ENCODE results near the gene ARHGEF38. TPM values are rescaled to one million over a fixed set of nuclear protein-coding genes. Genes with fewer than 3 reads are reported as not detected.

The ARHGEF38 gene
- total RNA-seq, 3 donors from 2014 or later, result 56.9 to 62.9 TPM; not detected in 1

GRCh38 chr4:105544520-105545286 lies 7.7 kb upstream of the ARHGEF38 start:
- Histone ChIP-seq H3K27ac (no peak overlapping the region), H3K4me1 (no peaks in the 10 kb centered on the region), H3K36me3 (no peaks in the 10 kb centered on the region), H3K9me3 (no peaks in the 10 kb centered on the region), H3K27me3 (no peaks in the 10 kb centered on the region), H3K4me3 (no peak overlapping the region)
- no peak for DNase-seq (ENCODE audit: low spot score in 2 of 2)
- intact Hi-C loops (cut with DNase I; ENCODE audit: low total_unique reads), result no loop called here
- no peak for TF ChIP-seq POLR2AphosphoS5 (IDR thresholded peaks at IDR 0.05)
- TF ChIP-seq POLR2A (IDR thresholded peaks at IDR 0.05), result no peak
- TF ChIP-seq CTCF (IDR thresholded peaks at IDR 0.05), result no peak

GRCh38 chr4:105546086-105546485 lies 6.3 kb upstream of the ARHGEF38 start:
- TF ChIP-seq POLR2AphosphoS5 (IDR thresholded peaks at IDR 0.05) (no peak), CTCF (IDR thresholded peaks at IDR 0.05) (no peak), POLR2A (IDR thresholded peaks at IDR 0.05) (no peak)
- no peaks in the 10 kb centered on the region for H3K9me3 ChIP-seq
- H3K27ac ChIP-seq, result peak overlapping the region; percentile 23 to 70
- no peaks in the 10 kb centered on the region for H3K27me3 ChIP-seq
- DNase-seq (ENCODE audit: low spot score in 2 of 2), result no peak
- H3K36me3 ChIP-seq, result no peaks in the 10 kb centered on the region
- no peak overlapping the region for H3K4me3 ChIP-seq
- H3K4me1 ChIP-seq, result no peaks in the 10 kb centered on the region
- intact Hi-C loops (cut with DNase I; ENCODE audit: low total_unique reads), result no loop called here

DNA sequence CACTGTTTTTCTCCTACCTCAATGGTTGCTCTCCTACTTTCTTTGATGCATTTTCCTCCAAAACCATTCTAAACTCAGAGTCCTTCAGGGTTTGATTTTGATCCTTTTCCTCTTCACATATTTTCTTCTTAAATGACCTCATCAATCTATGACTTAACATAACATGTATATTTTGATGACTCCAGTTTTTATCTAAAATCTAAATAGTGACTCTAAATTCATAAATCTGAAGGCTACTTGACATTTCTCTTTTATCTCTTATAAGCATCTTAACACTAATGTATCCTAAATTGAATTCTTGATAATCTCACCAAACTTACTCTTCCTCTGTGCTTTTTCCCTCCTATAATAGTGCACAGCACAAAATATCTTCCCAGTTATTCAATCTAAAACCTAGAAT lies 4.7 kb upstream of the ARHGEF38 start:
- intact Hi-C loops (cut with DNase I; ENCODE audit: low total_unique reads), result no loop called here
- H3K9me3 ChIP-seq, result no peaks in the 10 kb centered on the region
- no peak overlapping the region for H3K4me3 ChIP-seq
- H3K36me3 ChIP-seq, result no peaks in the 10 kb centered on the region
- H3K27ac ChIP-seq, result no peak overlapping the region
- no peaks in the 10 kb centered on the region for H3K27me3 ChIP-seq
- DNase-seq (ENCODE audit: low spot score in 2 of 2), result no peak
- H3K4me1 ChIP-seq, result no peaks in the 10 kb centered on the region
- TF ChIP-seq POLR2AphosphoS5 (IDR thresholded peaks at IDR 0.05) (no peak), CTCF (IDR thresholded peaks at IDR 0.05) (no peak)

DNA sequence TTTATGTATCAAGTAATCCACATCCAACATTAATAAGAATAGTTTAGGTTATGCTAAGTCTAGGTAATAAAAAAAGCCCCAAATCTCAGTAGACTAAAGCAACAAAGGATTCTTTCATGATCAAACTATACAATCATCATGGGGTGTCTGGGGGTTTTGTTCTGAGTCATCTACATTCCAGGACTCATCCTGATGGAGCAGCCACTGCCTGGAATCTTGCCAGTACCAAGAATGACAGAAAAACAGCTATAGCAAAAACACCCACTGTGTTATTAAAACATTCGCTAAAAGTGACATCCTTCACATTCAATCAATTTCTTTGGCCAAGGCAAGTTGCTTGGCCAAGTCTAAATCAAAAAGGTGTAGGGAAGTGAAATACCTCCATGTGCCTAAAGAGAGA lies 3.9 kb upstream of the ARHGEF38 start:
- H3K27ac ChIP-seq, result peak overlapping the region in 1 of 2 donors; percentile 1
- no peaks in the 10 kb centered on the region for H3K36me3 ChIP-seq
- intact Hi-C loops (cut with DNase I; ENCODE audit: low total_unique reads), result no loop called here
- no peaks in the 10 kb centered on the region for H3K4me1 ChIP-seq
- DNase-seq (ENCODE audit: low spot score in 2 of 2), result no peak
- H3K9me3 ChIP-seq, result no peaks in the 10 kb centered on the region
- TF ChIP-seq CTCF (IDR thresholded peaks at IDR 0.05) (no peak), POLR2AphosphoS5 (IDR thresholded peaks at IDR 0.05) (no peak), POLR2A (IDR thresholded peaks at IDR 0.05) (no peak)
- H3K4me3 ChIP-seq, result no peak overlapping the region
- H3K27me3 ChIP-seq, result no peaks in the 10 kb centered on the region

- Histone ChIP-seq H3K27me3 (no peaks in the 10 kb centered on the region), H3K9me3 (no peaks in the 10 kb centered on the region), H3K36me3 (no peaks in the 10 kb centered on the region), H3K27ac (peak overlapping the region in 1 of 2 donors; percentile 94), H3K4me1 (no peaks in the 10 kb centered on the region), H3K4me3 (no peak overlapping the region)
- TF ChIP-seq POLR2A (IDR thresholded peaks at IDR 0.05), result no peak
- TF ChIP-seq CTCF (IDR thresholded peaks at IDR 0.05), result no peak
- no peak for TF ChIP-seq POLR2AphosphoS5 (IDR thresholded peaks at IDR 0.05)
- intact Hi-C loops (cut with DNase I; ENCODE audit: low total_unique reads), result no loop called here
- DNase-seq (ENCODE audit: low spot score in 2 of 2), result no peak
These were observed 1.8 kb upstream of the ARHGEF38 start for GRCh38 chr4:105550641-105551040.
